HepG2 (cell line): ENCODE data around the gene POU2F1. TPM values are rescaled to one million over a fixed set of nuclear protein-coding genes. Genes with fewer than 3 reads are reported as not detected.
A peak's percentile ranks its signal among the peaks of the same experiment; 100 is the strongest.

Experiments
- ATAC-seq: fragments of 200-7000 bp; cut with Tn5 transposase; 3 replicates; pipeline ENCODE4 v1.9.1; 2020; ENCODE audit warnings: mild to moderate bottlenecking, moderate library complexity
- BruUV-seq: library from RNA; stranded (reverse); fragments of 400-500 nt; replicated peaks from 2 replicates; lab custom pipeline; 2021; lab: Mats Ljungman, UMichigan
- CTCF ChIA-PET: fragments of 300-600 bp; formaldehyde crosslinking; extraction: SDS; loops from one replicate; lab custom pipeline; 2021; ENCODE audit warnings: low total read pairs, inconsistent platforms, low intra/inter-chr PET ratio; lab: Yijun Ruan, JAX
- POLR2A ChIA-PET: fragments of 350-600 bp; sonication (Branson Sonifier 250); formaldehyde crosslinking; loops from one replicate; lab custom pipeline; 2020; ENCODE audit warnings: antibody characterized with exemption, inconsistent platforms; lab: Yijun Ruan, JAX
- DNase-seq: peaks from one replicate; pipeline ENCODE4 v3.0.0-alpha.2; 2015; ENCODE audit warnings: low spot score
- FAIRE-seq: peaks from 3 replicates; lab custom pipeline; 2011; peaks lifted over from hg19 to GRCh38; lab: Jason Lieb, UNC
- H2AFZ ChIP-seq: one replicate; pipeline ENCODE4 v1.6.1; 2011; ENCODE audit warnings: low read length, inconsistent platforms
- H3K27ac ChIP-seq: fragments of 300-600 bp; 3 replicates; pipeline ENCODE4 v1.8.0; 2011; ENCODE audit warnings: mixed run types, mild to moderate bottlenecking, mixed read lengths, low read length, inconsistent platforms; ENCODE audit not compliant: insufficient read depth; ENCODE audit errors: extremely low read length
- H3K27me3 ChIP-seq, 2 experiments: fragments of 200-600 bp in 1 of 2; 2 replicates in 1 of 2; 3 replicates in 1 of 2; pipeline versions ENCODE4 v1.6.0 to v1.8.0; 2011; ENCODE audit warnings: low read length in 2 of 2, mild to moderate bottlenecking in 2 of 2, moderate library complexity in 2 of 2, inconsistent platforms in 1 of 2; ENCODE audit not compliant: insufficient read depth in 2 of 2, control insufficient read depth in 1 of 2
- H3K36me3 ChIP-seq, 2 experiments: fragments of 200-600 bp in 1 of 2; replicated peaks in 1 of 2; 2 replicates in 1 of 2; 3 replicates in 1 of 2; pipeline versions ENCODE4 v1.5.1 to v1.8.0; 2011; ENCODE audit warnings: low read length in 2 of 2, inconsistent platforms in 1 of 2; ENCODE audit not compliant: insufficient read depth in 2 of 2, control insufficient read depth in 1 of 2
- H3K4me1 ChIP-seq: 2 replicates; pipeline ENCODE4 v1.5.1; 2012; ENCODE audit warnings: low read length, inconsistent platforms; ENCODE audit not compliant: insufficient read depth
- H3K4me2 ChIP-seq: 2 replicates; pipeline ENCODE4 v1.6.0; 2011; ENCODE audit warnings: low read depth, low read length, inconsistent platforms
- H3K4me3 ChIP-seq, 3 experiments: fragments of 200-600 bp in 1 of 3; sonication (generic), shearing (Covaris generic) in 1 of 3; replicated peaks in 1 of 3; 2 replicates each; pipeline ENCODE4 v1.5.1; 2011 to 2016; ENCODE audit warnings: low read length in 3 of 3, inconsistent platforms in 2 of 3, low read depth in 2 of 3, mild to moderate bottlenecking in 2 of 3, control low read depth in 1 of 3, mixed read lengths in 1 of 3; ENCODE audit not compliant: insufficient read depth in 1 of 3
- H3K79me2 ChIP-seq: one replicate; pipeline ENCODE4 v1.6.1; 2011; ENCODE audit warnings: low read length, inconsistent platforms; ENCODE audit not compliant: insufficient read depth
- H3K9ac ChIP-seq: 2 replicates; pipeline ENCODE4 v1.6.0; 2011; ENCODE audit warnings: mild to moderate bottlenecking, low read depth, low read length, inconsistent platforms; ENCODE audit not compliant: insufficient read depth
- H3K9me3 ChIP-seq: 2 replicates; pipeline ENCODE4 v1.5.1; 2012; ENCODE audit warnings: mild to moderate bottlenecking, low read length
- H4K20me1 ChIP-seq: 2 replicates; pipeline ENCODE4 v1.6.0; 2011; ENCODE audit warnings: inconsistent platforms, mild to moderate bottlenecking, low read length, moderate library complexity; ENCODE audit not compliant: insufficient read depth
- CBX1 ChIP-seq: IDR thresholded peaks from one replicate; pipeline ENCODE4 v1.6.1; 2016; ENCODE audit warnings: antibody characterized with exemption, low read depth
- CEBPB ChIP-seq: IDR thresholded peaks from 2 replicates; pipeline ENCODE4 v1.6.1; 2011; ENCODE audit warnings: low read depth, low read length, improper control_type of control experiment, borderline replicate concordance
- DR1 ChIP-seq: sonication (generic); formaldehyde crosslinking; IDR thresholded peaks from 2 replicates; pipeline ENCODE4 v1.8.0; 2021; ENCODE audit warnings: mild to moderate bottlenecking, missing genetic modification reagents, inconsistent platforms
- E2F5 ChIP-seq: sonication (generic); formaldehyde crosslinking; conservative IDR thresholded peaks from 2 replicates; pipeline ENCODE4 v1.4.0; 2020; ENCODE audit warnings: missing genetic modification reagents
- GPN1 ChIP-seq: sonication (generic); formaldehyde crosslinking; IDR thresholded peaks from 2 replicates; pipeline ENCODE4 v1.5.1; 2020; ENCODE audit warnings: missing genetic modification reagents, borderline replicate concordance
- MAFF ChIP-seq: IDR thresholded peaks from 2 replicates; pipeline ENCODE4 v1.6.1; 2011; ENCODE audit warnings: low read depth, low read length, improper control_type of control experiment
- MAFK ChIP-seq, 2 experiments: IDR thresholded peaks in 1 of 2; conservative IDR thresholded peaks in 1 of 2; 2 replicates each; pipeline ENCODE4 v1.6.1; 2011; ENCODE audit warnings: improper control_type of control experiment in 2 of 2, low read length in 2 of 2
- MATR3 ChIP-seq: sonication (generic); formaldehyde crosslinking; IDR thresholded peaks from 2 replicates; pipeline ENCODE4 v1.4.0; 2020; ENCODE audit warnings: missing genetic modification reagents
- MBD4 ChIP-seq: IDR thresholded peaks from 2 replicates; pipeline ENCODE4 v1.6.1; 2012; ENCODE audit warnings: low read length, inconsistent platforms, borderline replicate concordance
- MBNL3 ChIP-seq: fragments of 250-450 bp; sonication (Bioruptor Pico); conservative IDR thresholded peaks from 2 replicates; pipeline ENCODE4 v1.8.0; 2022; ENCODE audit warnings: mild to moderate bottlenecking, inconsistent platforms
- NRL ChIP-seq: sonication (generic); formaldehyde crosslinking; IDR thresholded peaks from 2 replicates; pipeline ENCODE4 v1.5.0; 2020; ENCODE audit warnings: missing genetic modification reagents, mild to moderate bottlenecking, moderate library complexity, borderline replicate concordance
- SNAI1 ChIP-seq: sonication (generic); formaldehyde crosslinking; IDR thresholded peaks from 2 replicates; pipeline ENCODE4 v1.5.0; 2020; ENCODE audit warnings: mild to moderate bottlenecking, missing genetic modification reagents, borderline replicate concordance
- YEATS4 ChIP-seq: sonication (generic); formaldehyde crosslinking; IDR thresholded peaks from 2 replicates; pipeline ENCODE4 v1.4.0; 2020; ENCODE audit warnings: missing genetic modification reagents, borderline replicate concordance
- ZC3H4 ChIP-seq: sonication (generic); formaldehyde crosslinking; IDR thresholded peaks from 2 replicates; pipeline ENCODE4 v1.4.0; 2020; ENCODE audit warnings: missing genetic modification reagents, borderline replicate concordance
- ZFAT ChIP-seq: sonication (generic); formaldehyde crosslinking; conservative IDR thresholded peaks from 2 replicates; pipeline ENCODE4 v1.8.1; 2023; ENCODE audit warnings: missing genetic modification reagents, inconsistent platforms
- ZMYM3 ChIP-seq: sonication (generic); formaldehyde crosslinking; IDR thresholded peaks from 2 replicates; pipeline ENCODE4 v1.5.1; 2020; ENCODE audit warnings: mild to moderate bottlenecking, missing genetic modification reagents
- ZNF101 ChIP-seq: sonication (generic); formaldehyde crosslinking; IDR thresholded peaks from 2 replicates; pipeline ENCODE4 v1.4.0; 2020; ENCODE audit warnings: mild to moderate bottlenecking, low read depth, missing genetic modification reagents, borderline replicate concordance
- ZNF160 ChIP-seq: sonication (generic); formaldehyde crosslinking; IDR thresholded peaks from 2 replicates; pipeline ENCODE4 v1.8.0; 2022; ENCODE audit warnings: mild to moderate bottlenecking, inconsistent platforms, missing genetic modification reagents
- ZNF3 ChIP-seq: IDR thresholded peaks from 2 replicates; pipeline ENCODE4 v1.7.0; 2017; ENCODE audit warnings: inconsistent platforms
- ZNF652 ChIP-seq: IDR thresholded peaks from 2 replicates; pipeline ENCODE4 v1.6.1; 2016; ENCODE audit warnings: low read depth, borderline replicate concordance
- WGBS: methylation state at CpG from one replicate; pipeline ENCODE4 v1.1.6; 2017; ENCODE audit warnings: low lambda C conversion rate; 5-methylcytosine and 5-hydroxymethylcytosine counted together
- in situ Hi-C: cut with HindIII; loops from 2 replicates; pipeline ENCODE4 v1.10.0; 2017; ENCODE audit warnings: low pct_unique_long_range_greater_than_20kb; ENCODE audit not compliant: extremely low pct_ligation_motif_present
- intact Hi-C: fragments of 100-400 bp; cut with micrococcal nuclease; formaldehyde crosslinking; loops from one replicate; pipeline ENCODE4 v1.10.0; 2022; ENCODE audit not compliant: unreplicated experiment
- polyA plus RNA-seq, 8 experiments: library from polyadenylated mRNA; depleted of rRNA in 3 of 8; stranded (reverse) in 7 of 8; unstranded in 1 of 8; fragments of >200 nt; fragmentation: Illumina TruSeq in 4 of 8; extraction: Trizol in 4 of 8; gene quantifications; 2 replicates each; pipeline versions ENCODE4 v1.2.1 to v1.2.3, GENCODE V29; 2011 to 2016; ENCODE audit warnings: low read depth in 4 of 8, missing spikeins in 1 of 8, mixed read lengths in 1 of 8; ENCODE audit not compliant: insufficient read depth in 1 of 8
- total RNA-seq, 5 experiments: library from RNA; depleted of rRNA; stranded (reverse); fragments of >200 nt; fragmentation: Illumina TruSeq; extraction: Trizol; gene quantifications; 2 replicates each; pipeline ENCODE4 v1.2.3, GENCODE V29; 2016; ENCODE audit warnings: low read depth in 1 of 5

POU2F1 gene
- total and polyA plus RNA-seq, 2 of the 13 experiments (the other 11 are each of a cell fraction or from before 2014, with no cell fraction given), result 10.2 to 13.0 TPM

GRCh38 chr1:167392200-167392696 is 171.6 kb downstream of the POU2F1 start:
- H3K4me1 ChIP-seq, result 0 out of 2 replicates have a peak, but pooled peaks cover 2% of the 10 kb centered on the region
- no TSS peak for BruUV-seq
- H3K4me3 ChIP-seq, result no peak overlapping the region
- intact Hi-C loops (no loop called here), in situ Hi-C loops (no loop called here)
- CTCF ChIA-PET, result no interaction called here
- H4K20me1 ChIP-seq, result no peaks in the 10 kb centered on the region
- FAIRE-seq (no peak), DNase-seq (no peak), ATAC-seq (no peak)
- H3K9ac ChIP-seq, result no peak overlapping the region
- H3K4me2 ChIP-seq, result no peak overlapping the region
- H3K27ac ChIP-seq, result no peak overlapping the region
- POLR2A ChIA-PET, result no interaction called here
- H3K79me2 ChIP-seq, result no peaks in the 10 kb centered on the region
- H3K9me3 ChIP-seq, result no peaks in the 10 kb centered on the region
- over 99% methylated on average over 7 of the region's 7 CpGs for WGBS
- H3K27me3 ChIP-seq, result no peaks in the 10 kb centered on the region
- TF ChIP-seq CEBPB, result peak; percentile 49; the same call in 1 of the 2 replicates
- no peak for TF ChIP-seq GPN1 (CRISPR knock-in tag)
- TF ChIP-seq MBD4, result no peak
- TF ChIP-seq YEATS4 (CRISPR knock-in tag), result no peak
- TF ChIP-seq SNAI1 (CRISPR knock-in tag), result no peak
- no peak for TF ChIP-seq NRL (CRISPR knock-in tag)
- no peak for TF ChIP-seq ZFAT (CRISPR knock-in tag)
- TF ChIP-seq, all 625 proteins: peak for 1
- H2AFZ ChIP-seq, result no peak overlapping the region
- peaks cover 5 to 11% of the 10 kb centered on the region in 2 experiments; a peak in 4 of 5 replicates for H3K36me3 ChIP-seq

- Histone ChIP-seq H3K79me2 (no peaks in the 10 kb centered on the region), H3K4me3 (no peak overlapping the region), H3K9me3 (no peaks in the 10 kb centered on the region), H3K36me3 (peaks cover 5 to 28% of the 10 kb centered on the region in 2 experiments), H2AFZ (no peak overlapping the region), H4K20me1 (no peaks in the 10 kb centered on the region), H3K4me2 (no peak overlapping the region), H3K27ac (no peak overlapping the region), H3K9ac (no peak overlapping the region), H3K4me1 (no peaks in the 10 kb centered on the region), H3K27me3 (no peaks in the 10 kb centered on the region; a peak in 1 of 5 replicates)
- no TSS peak for BruUV-seq
- in situ Hi-C loops, result loop anchor here (5.0 kb wide), 1 partner anchor 133 kb away; no protein-coding TSS in a partner anchor
- WGBS, result 92% methylated on average over 2 of the region's 2 CpGs
- FAIRE-seq, result no peak
- POLR2A ChIA-PET, result no interaction called here
- ATAC-seq, result no peak
- intact Hi-C loops, result loop anchor here (2.0 kb wide), 3 partner anchors 134 to 156 kb away; no protein-coding TSS in a partner anchor
- CTCF ChIA-PET, result interaction anchor here (1.6 to 2.7 kb wide), 4 partner anchors 41 to 156 kb away, joined by 7 to 15 read pairs (median 10); no protein-coding TSS in a partner anchor
- no peak for DNase-seq
- TF ChIP-seq ZNF160 (CRISPR knock-in tag) (no peak), ZNF652 (CRISPR knock-in tag) (no peak), ZC3H4 (CRISPR knock-in tag) (no peak), ZMYM3 (CRISPR knock-in tag) (no peak), MAFF (peak; percentile 52), MATR3 (no peak), E2F5 (CRISPR knock-in tag) (no peak), ZNF101 (CRISPR knock-in tag) (no peak), DR1 (CRISPR knock-in tag) (no peak), MBNL3 (CRISPR knock-in tag) (no peak), CBX1 (no peak), ZNF3 (CRISPR knock-in tag) (no peak), MAFK (conservative IDR thresholded peaks at IDR 0.05 in 1 of 2, IDR thresholded peaks at IDR 0.05 in 1 of 2; ENCODE audit: low read length in 2 of 2) (peak; percentile 47 to 74)
These were observed 179.8 kb downstream of the POU2F1 start for GRCh38 chr1:167400359-167400953.
